GM23338 (cell line): ENCODE data around the gene CACNA1F. TPM values are rescaled to one million over a fixed set of nuclear protein-coding genes. Genes with fewer than 3 reads are reported as not detected.

ENCODE experiments used
- ATAC-seq: fragments of 200-7000 bp; cut with Tn5 transposase; 3 replicates; pipeline ENCODE4 v1.9.1; 2020
- DNase-seq: peaks from one replicate; pipeline ENCODE4 v3.0.0-alpha.2; 2015; ENCODE audit warnings: low spot score
- H2AFZ ChIP-seq: fragments of 200-600 bp; sonication (generic); 2 replicates; pipeline ENCODE4 v1.8.0; 2016; ENCODE audit warnings: antibody characterized with exemption, mild to moderate bottlenecking, moderate library complexity
- H3F3A ChIP-seq: fragments of 200-600 bp; sonication (generic); replicated peaks from 2 replicates; pipeline ENCODE4 v1.8.0; 2017; ENCODE audit warnings: antibody characterized with exemption, mixed run types, low read depth
- H3K27ac ChIP-seq: fragments of 200-600 bp; sonication (generic); 2 replicates; pipeline ENCODE4 v1.6.1; 2016; ENCODE audit warnings: low read depth
- H3K27me3 ChIP-seq: fragments of 200-600 bp; sonication (generic); 2 replicates; pipeline ENCODE4 v1.8.0; 2016; ENCODE audit warnings: mild to moderate bottlenecking, mixed run types, moderate library complexity; ENCODE audit not compliant: insufficient read depth
- H3K36me3 ChIP-seq: fragments of 200-600 bp; sonication (generic); 2 replicates; pipeline ENCODE4 v1.8.0; 2016; ENCODE audit warnings: mild to moderate bottlenecking; ENCODE audit not compliant: insufficient read depth
- H3K4me1 ChIP-seq: fragments of 200-600 bp; sonication (generic); 2 replicates; pipeline ENCODE4 v1.8.0; 2016; ENCODE audit warnings: mild to moderate bottlenecking, moderate library complexity; ENCODE audit not compliant: insufficient read depth
- H3K4me2 ChIP-seq: fragments of 200-600 bp; sonication (generic); 2 replicates; pipeline ENCODE4 v1.7.1; 2017; ENCODE audit warnings: mixed run types
- H3K4me3 ChIP-seq: fragments of 200-600 bp; sonication (generic); 2 replicates; pipeline ENCODE4 v1.6.1; 2016; ENCODE audit warnings: mixed run types
- H3K79me2 ChIP-seq: fragments of 200-600 bp; sonication (generic); replicated peaks from 2 replicates; pipeline ENCODE4 v1.8.0; 2017; ENCODE audit warnings: mild to moderate bottlenecking; ENCODE audit not compliant: insufficient read depth
- H3K9me2 ChIP-seq: fragments of 200-600 bp; sonication (generic); 2 replicates; pipeline ENCODE4 v1.8.0; 2017; ENCODE audit not compliant: insufficient read depth
- H4K20me1 ChIP-seq: fragments of 200-600 bp; sonication (generic); replicated peaks from 2 replicates; pipeline ENCODE4 v1.8.0; 2017; ENCODE audit warnings: mild to moderate bottlenecking; ENCODE audit not compliant: insufficient read depth
- H3K27ac Mint-ChIP-seq: 2 replicates; pipeline ENCODE4 v1.8.0; 2020; ENCODE audit warnings: inconsistent platforms, mild to moderate bottlenecking, moderate library complexity, mixed read lengths
- H3K27me3 Mint-ChIP-seq: 3 replicates; pipeline ENCODE4 v1.8.0; 2022; ENCODE audit warnings: low read depth, mild to moderate bottlenecking, moderate library complexity, mixed read lengths, inconsistent platforms; ENCODE audit not compliant: insufficient read depth, poor library complexity
- H3K36me3 Mint-ChIP-seq: 3 replicates; pipeline ENCODE4 v1.8.0; 2021; ENCODE audit warnings: low read depth, mild to moderate bottlenecking, inconsistent platforms, moderate library complexity, mixed read lengths
- H3K4me1 Mint-ChIP-seq: 3 replicates; pipeline ENCODE4 v1.8.0; 2020; ENCODE audit warnings: mild to moderate bottlenecking, inconsistent platforms, mixed read lengths
- H3K4me3 Mint-ChIP-seq: 3 replicates; pipeline ENCODE4 v1.8.0; 2021; ENCODE audit warnings: moderate library complexity, mild to moderate bottlenecking, inconsistent platforms, mixed read lengths
- H3K9me3 Mint-ChIP-seq: 3 replicates; pipeline ENCODE4 v1.8.0; 2020; ENCODE audit warnings: moderate library complexity, mild to moderate bottlenecking, inconsistent platforms, mixed read lengths
- CREB1 ChIP-seq: fragments of 250-450 bp; sonication (Bioruptor Pico); IDR thresholded peaks from 2 replicates; pipeline ENCODE4 v1.5.0; 2020; ENCODE audit warnings: low read depth, mild to moderate bottlenecking, moderate library complexity
- EZH2 ChIP-seq: fragments of 200-600 bp; sonication (generic); IDR thresholded peaks from one replicate; pipeline ENCODE4 v1.8.0; 2017; ENCODE audit warnings: antibody characterized with exemption, mild to moderate bottlenecking, low read depth; ENCODE audit not compliant: unreplicated experiment
- EZH2phosphoT487 ChIP-seq: fragments of 200-600 bp; sonication (generic); IDR thresholded peaks from one replicate; pipeline ENCODE4 v1.8.1; 2018; ENCODE audit warnings: antibody characterized with exemption; ENCODE audit not compliant: unreplicated experiment
- NANOG ChIP-seq: IDR thresholded peaks from 2 replicates; pipeline ENCODE4 v1.6.1; 2016; ENCODE audit warnings: antibody characterized with exemption, borderline replicate concordance
- POLR2AphosphoS5 ChIP-seq: IDR thresholded peaks from 2 replicates; pipeline ENCODE4 v1.6.1; 2016; ENCODE audit warnings: antibody characterized with exemption, low read depth
- STAT1 ChIP-seq: IDR thresholded peaks from one replicate; pipeline ENCODE4 v1.6.1; 2016; ENCODE audit warnings: antibody characterized with exemption; ENCODE audit not compliant: unreplicated experiment
- ZNF114 ChIP-seq: fragments of 250-450 bp; sonication (Bioruptor Pico); IDR thresholded peaks from 2 replicates; pipeline ENCODE4 v1.5.0; 2020; ENCODE audit warnings: mild to moderate bottlenecking, moderate library complexity
- ZNF331 ChIP-seq: fragments of 250-450 bp; sonication (Bioruptor Pico); IDR thresholded peaks from 2 replicates; pipeline ENCODE4 v1.5.0; 2020; ENCODE audit warnings: low read depth, mild to moderate bottlenecking, moderate library complexity
- polyA plus RNA-seq: library from polyadenylated mRNA; unstranded; fragments of >200 nt; fragmentation: Nextera tagmentation; extraction: Ambion mirVana; gene quantifications from 2 replicates; pipeline ENCODE4 v1.2.1, GENCODE V29; 2016
- total RNA-seq: library from RNA; depleted of rRNA; stranded (reverse); fragments of >200 nt; shearing (Covaris generic); gene quantifications from 2 replicates; pipeline ENCODE4 v1.2.3, GENCODE V29; 2014
- TF ChIP-seq, protein P1 (sequence below), 2 experiments: fragments of 200-600 bp in 1 of 2; sonication (generic) in 1 of 2; conservative IDR thresholded peaks; 2 replicates each; pipeline versions ENCODE4 v1.5.1 to v1.6.1; 2016 to 2017; ENCODE audit warnings: antibody characterized with exemption in 2 of 2, low read depth in 2 of 2, mild to moderate bottlenecking in 2 of 2, moderate library complexity in 1 of 2
- TF ChIP-seq, protein P2 (sequence below): fragments of 250-450 bp; sonication (Bioruptor Pico); IDR thresholded peaks from 2 replicates; pipeline ENCODE4 v1.5.0; 2020; ENCODE audit warnings: mild to moderate bottlenecking, moderate library complexity
- TF ChIP-seq, protein P3 (sequence below): IDR thresholded peaks from 2 replicates; pipeline ENCODE4 v1.6.1; 2016; ENCODE audit warnings: antibody characterized with exemption

Gene CACNA1F
- total and polyA plus RNA-seq, 2 experiments from 2014 or later: 0.44 to 0.90 TPM

DNA sequence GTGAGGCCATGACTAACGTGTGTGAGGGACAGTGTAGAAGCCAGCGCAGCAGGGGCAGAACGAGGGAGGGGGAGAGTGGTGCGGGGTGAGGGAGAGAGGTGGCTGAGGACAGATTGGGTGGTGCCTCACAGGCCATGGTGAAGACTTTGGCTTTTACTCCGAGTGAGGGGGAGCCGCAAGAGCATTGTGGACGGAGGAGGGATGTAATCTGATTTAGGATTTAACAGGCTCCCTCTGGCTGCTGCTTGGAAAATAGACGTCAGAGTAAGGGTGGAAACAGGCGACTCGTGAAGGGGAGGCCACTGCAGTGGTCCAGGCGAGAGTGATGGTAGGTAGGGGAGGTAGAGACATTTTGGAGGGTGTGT lies 49.5 kb upstream of the CACNA1F start:
- H3K4me1 ChIP-seq: no peaks in the 10 kb centered on the region
- H3K36me3 ChIP-seq: no peaks in the 10 kb centered on the region
- H3F3A ChIP-seq: no peaks in the 10 kb centered on the region
- Mint-ChIP-seq H3K4me3 (no peak overlapping the region), H3K36me3 (peaks cover 3% of the 10 kb centered on the region; the same call in 2 of the 3 replicates), H3K27ac (no peak overlapping the region), H3K4me1 (peaks cover 13% of the 10 kb centered on the region), H3K27me3 (peaks cover 3% of the 10 kb centered on the region), H3K9me3 (no peaks in the 10 kb centered on the region)
- H4K20me1 ChIP-seq: no peaks in the 10 kb centered on the region
- H3K27me3 ChIP-seq: no peaks in the 10 kb centered on the region
- DNase-seq (peak; percentile 70), ATAC-seq (peak; percentile 90)
- H3K4me3 ChIP-seq: no peak overlapping the region
- H3K79me2 ChIP-seq: no peaks in the 10 kb centered on the region
- TF ChIP-seq, protein P1, sequence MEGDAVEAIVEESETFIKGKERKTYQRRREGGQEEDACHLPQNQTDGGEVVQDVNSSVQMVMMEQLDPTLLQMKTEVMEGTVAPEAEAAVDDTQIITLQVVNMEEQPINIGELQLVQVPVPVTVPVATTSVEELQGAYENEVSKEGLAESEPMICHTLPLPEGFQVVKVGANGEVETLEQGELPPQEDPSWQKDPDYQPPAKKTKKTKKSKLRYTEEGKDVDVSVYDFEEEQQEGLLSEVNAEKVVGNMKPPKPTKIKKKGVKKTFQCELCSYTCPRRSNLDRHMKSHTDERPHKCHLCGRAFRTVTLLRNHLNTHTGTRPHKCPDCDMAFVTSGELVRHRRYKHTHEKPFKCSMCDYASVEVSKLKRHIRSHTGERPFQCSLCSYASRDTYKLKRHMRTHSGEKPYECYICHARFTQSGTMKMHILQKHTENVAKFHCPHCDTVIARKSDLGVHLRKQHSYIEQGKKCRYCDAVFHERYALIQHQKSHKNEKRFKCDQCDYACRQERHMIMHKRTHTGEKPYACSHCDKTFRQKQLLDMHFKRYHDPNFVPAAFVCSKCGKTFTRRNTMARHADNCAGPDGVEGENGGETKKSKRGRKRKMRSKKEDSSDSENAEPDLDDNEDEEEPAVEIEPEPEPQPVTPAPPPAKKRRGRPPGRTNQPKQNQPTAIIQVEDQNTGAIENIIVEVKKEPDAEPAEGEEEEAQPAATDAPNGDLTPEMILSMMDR (conservative IDR thresholded peaks at IDR 0.05; ENCODE audit: low read depth in 2 of 2): peak; percentile 33 to 54; a peak in 3 of 4 replicates
- TF ChIP-seq POLR2AphosphoS5: no peak
- no peak overlapping the region for H3K27ac ChIP-seq
- H3K9me2 ChIP-seq: no peaks in the 10 kb centered on the region
- no peak overlapping the region for H2AFZ ChIP-seq
- H3K4me2 ChIP-seq: no peak overlapping the region

DNA sequence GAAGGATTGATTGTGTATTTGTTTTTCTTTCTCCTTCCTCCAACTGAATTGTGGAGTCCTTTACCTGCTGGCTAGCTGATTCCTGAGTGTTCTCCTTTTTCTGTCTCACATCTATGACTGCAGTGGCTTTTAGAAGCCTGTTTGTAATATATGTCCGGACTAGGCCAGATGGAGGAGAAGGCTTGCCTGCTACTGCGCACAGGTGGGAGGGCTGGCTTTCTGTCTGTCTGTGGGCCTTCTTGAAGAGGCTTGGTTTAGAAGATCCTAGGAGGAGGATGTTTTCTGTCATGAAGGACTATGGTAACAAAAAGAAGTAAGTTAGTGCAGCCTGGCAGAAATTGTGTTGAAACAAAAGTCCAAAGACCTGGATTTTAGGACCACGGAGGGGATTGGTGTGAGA lies 44.9 kb upstream of the CACNA1F start:
- peaks cover 9% of the 10 kb centered on the region for H3K27me3 Mint-ChIP-seq
- H3K4me3 Mint-ChIP-seq: no peak overlapping the region
- H3K36me3 Mint-ChIP-seq: peaks cover 10% of the 10 kb centered on the region
- no peak overlapping the region for H3K27ac Mint-ChIP-seq
- Histone ChIP-seq H4K20me1 (no peaks in the 10 kb centered on the region; the same call in 1 of the 2 replicates), H2AFZ (no peak overlapping the region), H3K79me2 (peaks cover 3% of the 10 kb centered on the region; the same call in 1 of the 2 replicates), H3K4me1 (no peaks in the 10 kb centered on the region), H3K36me3 (no peaks in the 10 kb centered on the region), H3K27me3 (no peaks in the 10 kb centered on the region), H3K9me2 (no peaks in the 10 kb centered on the region), H3K4me3 (no peak overlapping the region), H3F3A (no peaks in the 10 kb centered on the region), H3K4me2 (no peak overlapping the region), H3K27ac (no peak overlapping the region)
- no peak for ATAC-seq
- peaks cover 30% of the 10 kb centered on the region for H3K4me1 Mint-ChIP-seq
- H3K9me3 Mint-ChIP-seq: no peaks in the 10 kb centered on the region
- DNase-seq: no peak
- no peak for TF ChIP-seq ZNF331 (CRISPR knock-in tag)
- no peak for TF ChIP-seq NANOG
- no peak for TF ChIP-seq EZH2
- no peak for TF ChIP-seq EZH2phosphoT487
- TF ChIP-seq, protein P2, sequence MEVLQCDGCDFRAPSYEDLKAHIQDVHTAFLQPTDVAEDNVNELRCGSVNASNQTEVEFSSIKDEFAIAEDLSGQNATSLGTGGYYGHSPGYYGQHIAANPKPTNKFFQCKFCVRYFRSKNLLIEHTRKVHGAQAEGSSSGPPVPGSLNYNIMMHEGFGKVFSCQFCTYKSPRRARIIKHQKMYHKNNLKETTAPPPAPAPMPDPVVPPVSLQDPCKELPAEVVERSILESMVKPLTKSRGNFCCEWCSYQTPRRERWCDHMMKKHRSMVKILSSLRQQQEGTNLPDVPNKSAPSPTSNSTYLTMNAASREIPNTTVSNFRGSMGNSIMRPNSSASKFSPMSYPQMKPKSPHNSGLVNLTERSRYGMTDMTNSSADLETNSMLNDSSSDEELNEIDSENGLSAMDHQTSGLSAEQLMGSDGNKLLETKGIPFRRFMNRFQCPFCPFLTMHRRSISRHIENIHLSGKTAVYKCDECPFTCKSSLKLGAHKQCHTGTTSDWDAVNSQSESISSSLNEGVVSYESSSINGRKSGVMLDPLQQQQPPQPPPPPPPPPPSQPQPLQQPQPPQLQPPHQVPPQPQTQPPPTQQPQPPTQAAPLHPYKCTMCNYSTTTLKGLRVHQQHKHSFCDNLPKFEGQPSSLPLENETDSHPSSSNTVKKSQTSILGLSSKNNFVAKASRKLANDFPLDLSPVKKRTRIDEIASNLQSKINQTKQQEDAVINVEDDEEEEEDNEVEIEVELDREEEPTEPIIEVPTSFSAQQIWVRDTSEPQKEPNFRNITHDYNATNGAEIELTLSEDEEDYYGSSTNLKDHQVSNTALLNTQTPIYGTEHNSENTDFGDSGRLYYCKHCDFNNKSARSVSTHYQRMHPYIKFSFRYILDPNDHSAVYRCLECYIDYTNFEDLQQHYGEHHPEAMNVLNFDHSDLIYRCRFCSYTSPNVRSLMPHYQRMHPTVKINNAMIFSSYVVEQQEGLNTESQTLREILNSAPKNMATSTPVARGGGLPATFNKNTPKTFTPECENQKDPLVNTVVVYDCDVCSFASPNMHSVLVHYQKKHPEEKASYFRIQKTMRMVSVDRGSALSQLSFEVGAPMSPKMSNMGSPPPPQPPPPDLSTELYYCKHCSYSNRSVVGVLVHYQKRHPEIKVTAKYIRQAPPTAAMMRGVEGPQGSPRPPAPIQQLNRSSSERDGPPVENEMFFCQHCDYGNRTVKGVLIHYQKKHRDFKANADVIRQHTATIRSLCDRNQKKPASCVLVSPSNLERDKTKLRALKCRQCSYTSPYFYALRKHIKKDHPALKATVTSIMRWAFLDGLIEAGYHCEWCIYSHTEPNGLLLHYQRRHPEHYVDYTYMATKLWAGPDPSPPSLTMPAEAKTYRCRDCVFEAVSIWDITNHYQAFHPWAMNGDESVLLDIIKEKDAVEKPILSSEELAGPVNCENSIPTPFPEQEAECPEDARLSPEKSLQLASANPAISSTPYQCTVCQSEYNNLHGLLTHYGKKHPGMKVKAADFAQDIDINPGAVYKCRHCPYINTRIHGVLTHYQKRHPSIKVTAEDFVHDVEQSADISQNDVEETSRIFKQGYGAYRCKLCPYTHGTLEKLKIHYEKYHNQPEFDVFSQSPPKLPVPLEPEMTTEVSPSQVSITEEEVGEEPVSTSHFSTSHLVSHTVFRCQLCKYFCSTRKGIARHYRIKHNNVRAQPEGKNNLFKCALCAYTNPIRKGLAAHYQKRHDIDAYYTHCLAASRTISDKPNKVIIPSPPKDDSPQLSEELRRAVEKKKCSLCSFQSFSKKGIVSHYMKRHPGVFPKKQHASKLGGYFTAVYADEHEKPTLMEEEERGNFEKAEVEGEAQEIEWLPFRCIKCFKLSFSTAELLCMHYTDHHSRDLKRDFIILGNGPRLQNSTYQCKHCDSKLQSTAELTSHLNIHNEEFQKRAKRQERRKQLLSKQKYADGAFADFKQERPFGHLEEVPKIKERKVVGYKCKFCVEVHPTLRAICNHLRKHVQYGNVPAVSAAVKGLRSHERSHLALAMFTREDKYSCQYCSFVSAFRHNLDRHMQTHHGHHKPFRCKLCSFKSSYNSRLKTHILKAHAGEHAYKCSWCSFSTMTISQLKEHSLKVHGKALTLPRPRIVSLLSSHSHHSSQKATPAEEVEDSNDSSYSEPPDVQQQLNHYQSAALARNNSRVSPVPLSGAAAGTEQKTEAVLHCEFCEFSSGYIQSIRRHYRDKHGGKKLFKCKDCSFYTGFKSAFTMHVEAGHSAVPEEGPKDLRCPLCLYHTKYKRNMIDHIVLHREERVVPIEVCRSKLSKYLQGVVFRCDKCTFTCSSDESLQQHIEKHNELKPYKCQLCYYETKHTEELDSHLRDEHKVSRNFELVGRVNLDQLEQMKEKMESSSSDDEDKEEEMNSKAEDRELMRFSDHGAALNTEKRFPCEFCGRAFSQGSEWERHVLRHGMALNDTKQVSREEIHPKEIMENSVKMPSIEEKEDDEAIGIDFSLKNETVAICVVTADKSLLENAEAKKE (CRISPR knock-in tag): no peak
- no peak for TF ChIP-seq ZNF114
- TF ChIP-seq, protein P3, sequence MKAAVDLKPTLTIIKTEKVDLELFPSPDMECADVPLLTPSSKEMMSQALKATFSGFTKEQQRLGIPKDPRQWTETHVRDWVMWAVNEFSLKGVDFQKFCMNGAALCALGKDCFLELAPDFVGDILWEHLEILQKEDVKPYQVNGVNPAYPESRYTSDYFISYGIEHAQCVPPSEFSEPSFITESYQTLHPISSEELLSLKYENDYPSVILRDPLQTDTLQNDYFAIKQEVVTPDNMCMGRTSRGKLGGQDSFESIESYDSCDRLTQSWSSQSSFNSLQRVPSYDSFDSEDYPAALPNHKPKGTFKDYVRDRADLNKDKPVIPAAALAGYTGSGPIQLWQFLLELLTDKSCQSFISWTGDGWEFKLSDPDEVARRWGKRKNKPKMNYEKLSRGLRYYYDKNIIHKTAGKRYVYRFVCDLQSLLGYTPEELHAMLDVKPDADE: no peak
- no peak for TF ChIP-seq STAT1
- no peak for TF ChIP-seq CREB1
- TF ChIP-seq, protein P1 (conservative IDR thresholded peaks at IDR 0.05; ENCODE audit: low read depth in 2 of 2): no peak
